GM18508 (cell line): ENCODE data around the gene NTN1.

Experiments used
- ATAC-seq: cut with Tn5 transposase; IDR thresholded peaks from one replicate; pipeline ENCODE4 v1.9.1; 2021; ENCODE audit warnings: moderate number of reproducible peaks; ENCODE audit not compliant: insufficient read depth, unreplicated experiment

The NTN1 gene

DNA sequence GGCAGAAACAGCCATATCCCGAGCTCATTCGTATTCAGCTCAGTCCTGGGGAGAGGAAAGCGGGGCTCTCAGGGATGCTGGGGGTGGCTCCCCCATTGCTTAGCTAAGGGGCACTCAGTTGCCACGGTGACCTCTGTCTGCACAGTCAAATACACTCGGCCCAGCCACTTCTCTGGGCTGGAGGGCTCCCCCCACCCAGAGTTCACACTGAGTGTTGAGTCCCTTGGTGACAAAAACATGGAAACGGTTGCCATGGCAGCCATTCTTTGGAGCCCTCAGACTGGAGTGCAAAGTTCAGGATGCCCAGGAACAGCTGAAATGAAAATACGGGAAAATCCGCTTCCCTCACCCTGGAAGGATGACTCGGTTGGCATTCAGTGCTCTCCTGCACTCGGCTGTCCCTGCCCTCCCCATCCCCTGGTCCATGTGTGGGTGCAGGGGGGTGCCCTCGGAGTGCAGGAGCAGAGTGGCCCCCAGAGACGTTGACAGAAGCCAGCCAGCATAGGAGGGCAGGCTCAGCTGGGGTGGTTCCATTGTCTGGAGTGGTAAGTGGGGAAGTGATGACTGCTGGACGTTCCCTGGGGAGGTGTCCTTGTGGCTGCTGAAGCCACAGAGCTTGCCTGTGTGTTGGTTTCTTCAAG, 216.5 kb downstream of the NTN1 start:
- ATAC-seq: no peak

- no peak for ATAC-seq
These were observed 217.3 kb downstream of the NTN1 start for GRCh38 chr17:9238340-9239245.

- ATAC-seq: no peak
These were observed 218.0 kb downstream of the NTN1 start for GRCh38 chr17:9239246-9239792.

DNA sequence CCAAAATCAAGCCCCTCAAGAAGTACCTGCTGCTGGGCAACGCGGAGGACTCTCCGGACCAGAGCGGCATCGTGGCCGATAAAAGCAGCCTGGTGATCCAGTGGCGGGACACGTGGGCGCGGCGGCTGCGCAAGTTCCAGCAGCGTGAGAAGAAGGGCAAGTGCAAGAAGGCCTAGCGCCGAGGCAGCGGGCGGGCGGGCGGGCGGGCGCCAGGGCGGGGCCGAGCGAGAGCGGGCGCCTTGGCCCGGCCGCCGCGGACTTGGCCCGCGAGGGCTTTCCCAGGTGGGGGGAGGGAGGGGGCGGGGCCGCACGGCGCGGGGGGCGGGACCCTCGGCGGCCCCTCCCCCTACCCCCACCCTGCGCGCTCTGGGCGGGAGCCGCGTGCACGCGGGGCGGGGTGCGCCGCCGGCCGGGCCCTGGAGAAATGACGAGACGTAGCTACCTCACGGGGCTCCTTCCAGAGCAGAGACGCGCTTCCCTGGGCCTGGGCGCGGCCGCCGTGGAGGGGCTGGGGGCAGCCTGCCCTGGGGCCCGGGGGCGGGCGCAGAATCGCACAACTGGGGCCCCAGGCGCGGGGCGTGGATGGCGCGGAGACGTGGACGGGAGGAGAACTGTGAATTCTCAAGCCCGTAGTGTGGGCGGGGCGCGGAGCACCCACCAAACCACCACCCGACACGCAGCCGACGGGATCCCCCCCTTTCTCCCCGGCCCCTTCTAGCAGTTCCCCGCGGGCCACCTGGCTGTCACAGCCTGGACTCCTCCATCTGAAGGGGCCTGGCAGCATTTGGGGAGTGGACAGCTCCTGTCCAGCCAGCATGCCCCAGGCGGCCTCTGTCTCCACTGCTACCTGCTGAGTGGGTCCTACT, 218.7 kb downstream of the NTN1 start:
- no peak for ATAC-seq

DNA sequence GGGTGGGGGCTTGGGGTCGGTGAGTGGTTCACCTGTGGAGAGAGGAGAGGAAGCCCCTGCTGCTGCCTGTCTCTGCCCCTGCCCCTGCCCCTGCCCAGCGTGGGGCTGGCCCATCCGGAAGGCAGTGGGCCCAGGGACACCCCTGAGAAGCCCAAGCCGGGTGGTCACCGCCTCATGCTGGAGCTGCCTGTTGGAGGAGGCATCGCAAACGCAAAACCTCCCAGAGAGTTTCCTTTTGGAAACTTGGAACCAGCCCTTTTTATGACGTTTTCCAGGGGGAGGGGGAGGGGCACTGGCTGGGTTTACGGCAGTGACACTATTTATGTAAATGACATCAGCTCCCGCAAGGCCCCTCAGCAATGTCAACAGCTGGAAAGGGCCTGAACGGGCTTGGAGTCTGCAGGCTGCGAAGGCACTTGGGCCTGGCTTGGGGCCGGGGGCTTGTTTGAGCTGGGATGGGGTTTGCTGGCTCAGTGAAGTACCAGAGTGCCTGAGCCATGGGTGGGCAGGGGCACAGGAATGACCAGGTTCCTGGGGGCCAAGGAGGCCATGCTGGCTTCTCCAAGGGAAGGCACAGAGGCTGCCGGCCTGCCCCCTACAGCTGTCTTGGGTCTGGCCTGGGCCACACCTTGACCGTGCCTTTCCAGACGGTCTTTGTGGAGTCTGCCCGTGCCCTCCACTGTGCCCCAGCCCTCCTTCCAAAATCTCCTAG, 219.5 kb downstream of the NTN1 start:
- ATAC-seq: no peak

DNA sequence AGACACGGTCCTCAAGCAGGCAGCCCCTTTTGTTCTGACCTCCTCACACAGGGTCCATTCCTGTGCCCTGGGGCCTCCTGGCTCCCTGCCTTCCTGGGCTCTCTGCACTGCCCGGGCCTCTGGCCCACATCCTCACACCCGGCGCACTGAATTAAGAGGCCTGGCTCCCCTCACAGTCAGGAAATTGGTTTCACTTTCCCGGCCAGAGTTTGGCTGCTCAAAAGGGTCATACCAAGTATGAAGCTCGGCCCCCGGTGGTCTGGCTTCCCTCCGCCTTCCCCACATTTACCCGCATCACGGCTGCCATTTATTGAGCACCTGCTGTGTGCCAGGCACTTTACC, 220.0 kb downstream of the NTN1 start:
- ATAC-seq: no peak

DNA sequence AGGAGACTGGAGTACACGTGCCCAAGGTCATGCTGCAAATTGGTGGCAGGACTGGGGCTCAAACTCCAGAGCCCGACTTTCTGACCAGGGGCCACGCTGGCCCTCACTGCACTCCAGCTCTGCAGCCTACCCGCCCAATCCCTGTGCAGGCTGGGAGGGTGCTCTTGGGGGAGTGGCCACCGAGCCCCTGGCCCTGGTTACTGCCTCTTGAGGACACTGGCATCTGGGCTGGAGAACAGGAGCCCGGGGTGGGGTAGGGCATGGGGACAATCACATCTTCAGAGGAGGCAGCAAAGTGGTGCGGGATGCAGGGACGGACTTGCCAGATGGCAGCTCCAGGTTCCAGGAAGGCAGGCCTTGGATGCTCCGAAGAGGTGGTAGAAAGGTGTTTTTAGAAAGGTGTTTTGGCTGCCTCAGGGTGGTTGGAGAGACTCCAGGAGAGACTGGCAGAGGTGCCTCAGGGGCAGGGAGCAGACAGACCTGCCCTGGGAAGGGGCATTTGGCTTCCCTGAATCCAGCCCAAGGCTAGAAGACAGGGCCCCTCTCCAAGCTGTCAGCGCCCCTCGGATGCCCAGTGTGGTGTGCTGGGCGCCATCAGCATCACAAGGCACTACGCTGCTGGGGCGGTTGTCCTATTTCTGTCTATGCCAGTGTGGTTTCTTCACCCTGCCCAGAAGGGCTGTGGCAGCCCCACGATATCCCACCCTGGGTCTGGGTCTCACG, 220.6 kb downstream of the NTN1 start:
- ATAC-seq: no peak

DNA sequence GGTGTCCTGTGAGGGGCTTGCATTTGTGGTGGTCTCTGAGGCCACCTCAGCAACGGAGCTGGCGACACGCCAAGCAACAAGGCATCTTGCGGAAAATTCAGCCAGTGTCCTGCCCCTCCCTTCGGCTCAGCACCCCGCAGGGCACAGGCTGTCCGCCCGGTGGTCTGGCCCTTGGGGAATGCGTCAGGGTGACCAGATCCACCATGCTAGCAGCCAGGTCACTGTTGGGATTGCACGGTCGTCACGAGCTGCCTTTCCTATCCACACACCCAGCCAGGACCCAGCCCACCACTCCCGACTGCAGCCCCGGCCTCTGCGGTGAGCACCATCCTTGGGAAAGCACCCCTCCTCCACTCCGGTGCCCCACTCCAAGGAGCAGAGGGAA, 221.2 kb downstream of the NTN1 start:
- no peak for ATAC-seq

DNA sequence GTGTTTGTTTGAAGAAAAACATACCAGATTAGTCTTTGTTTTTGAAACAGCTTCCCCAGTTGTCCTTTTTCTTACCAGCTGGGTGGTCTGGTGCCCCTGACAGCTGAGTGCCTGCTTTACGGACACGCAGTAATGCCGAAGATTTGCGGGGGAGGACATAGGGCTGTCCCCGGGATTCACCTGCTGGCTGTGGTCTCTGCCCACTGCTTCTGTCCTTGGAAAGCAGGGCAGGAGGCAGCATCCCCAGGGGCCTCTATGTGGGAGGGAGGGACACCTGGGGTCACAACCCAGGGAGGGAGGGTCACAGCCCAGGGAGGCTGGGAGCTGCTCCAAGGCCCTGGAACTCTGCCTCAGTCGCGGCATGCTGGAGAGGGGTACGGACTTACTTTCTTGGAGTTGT, 221.7 kb downstream of the NTN1 start:
- no peak for ATAC-seq

GRCh38 chr17:9244066-9245052, 223.0 kb downstream of the NTN1 start:
- ATAC-seq: no peak

- ATAC-seq: no peak
These were observed 226.2 kb downstream of the NTN1 start for GRCh38 chr17:9247401-9247938.

GRCh38 chr17:9249245-9249953, 228.1 kb downstream of the NTN1 start:
- no peak for ATAC-seq

- no peak for ATAC-seq
These were observed 230.0 kb downstream of the NTN1 start for GRCh38 chr17:9251273-9251672.

DNA sequence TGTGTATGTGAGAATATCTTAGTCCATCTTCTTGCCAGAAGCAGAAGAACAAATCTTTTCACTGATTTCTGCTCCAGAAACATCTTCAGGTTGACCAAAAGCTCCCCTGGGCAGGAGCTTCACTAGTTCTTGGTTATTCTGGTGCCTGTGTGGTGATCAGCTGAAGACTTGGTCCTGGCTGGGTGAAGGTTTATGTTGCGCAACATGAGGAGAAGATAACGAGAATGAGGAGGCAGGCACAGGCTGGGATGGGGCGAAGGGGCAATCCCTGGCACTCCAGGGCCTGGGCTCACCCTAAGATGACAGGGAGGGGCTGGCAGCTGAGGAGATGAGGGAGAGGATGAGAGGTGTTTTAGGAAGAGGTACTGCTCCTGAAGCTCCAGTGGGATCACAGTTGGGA, 232.0 kb downstream of the NTN1 start:
- no peak for ATAC-seq

- no peak for ATAC-seq
These were observed 233.5 kb downstream of the NTN1 start for GRCh38 chr17:9254841-9255240.

DNA sequence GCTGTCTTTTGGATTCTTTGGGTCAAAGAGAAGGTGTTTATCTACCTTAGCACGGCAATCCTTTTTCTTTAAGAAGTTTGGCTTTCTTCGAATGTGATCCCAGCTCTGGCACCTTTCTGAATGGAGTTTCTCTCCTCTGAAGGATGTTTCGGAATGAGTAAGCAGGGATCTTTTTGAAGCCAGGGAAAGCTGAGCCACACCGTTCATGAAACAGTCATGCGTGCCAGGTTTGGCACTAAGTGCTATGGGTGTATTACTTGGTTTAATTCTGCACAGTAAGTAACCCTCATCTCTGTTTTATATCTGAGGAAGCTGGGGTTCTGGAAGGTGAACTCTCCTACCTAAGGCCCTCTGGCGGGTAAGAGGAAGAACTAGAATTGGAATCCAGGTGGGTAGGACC, 234.5 kb downstream of the NTN1 start:
- no peak for ATAC-seq

GRCh38 chr17:9256361-9256750, 235.0 kb downstream of the NTN1 start:
- no peak for ATAC-seq
